Thoracic aorta (tissue), 2 donors: Measurements from ENCODE around the gene SAXO2. TPM values are rescaled to one million over a fixed set of nuclear protein-coding genes. Genes with fewer than 3 reads are reported as not detected.
"Not testable (repeated sequence)": the region's sequence is repeated elsewhere in the genome, so short reads cannot be mapped to it uniquely, and the experiment has no call there.

Source experiments
- ATAC-seq: fragments of 150-250 bp; one replicate; pipeline ENCODE4 v1.8.0; 2017; ENCODE audit warnings: low read depth; ENCODE audit not compliant: insufficient number of reproducible peaks, low FRiP score
- DNase-seq: peaks from one replicate; pipeline ENCODE4 v3.0.0-alpha.2; 2020; ENCODE audit warnings: low spot score
- H3K27ac ChIP-seq, 2 donors: fragments of 200-600 bp; sonication (generic); 1 replicate in 1 of 2; 2 replicates in 1 of 2; pipeline ENCODE4 v1.5.1; 2016; ENCODE audit warnings: mild to moderate bottlenecking in 2 of 2, moderate library complexity in 2 of 2
- H3K27me3 ChIP-seq: fragments of 200-600 bp; sonication (generic); replicated peaks from 2 replicates; pipeline ENCODE4 v1.6.0; 2016; ENCODE audit warnings: mild to moderate bottlenecking; ENCODE audit not compliant: insufficient read depth
- H3K36me3 ChIP-seq: fragments of 200-600 bp; sonication (generic); one replicate; pipeline ENCODE4 v1.5.1; 2016
- H3K4me1 ChIP-seq, 2 donors: fragments of 200-600 bp; sonication (generic); 1 replicate in 1 of 2; 2 replicates in 1 of 2; pipeline versions ENCODE4 v1.5.1 to v1.6.0; 2016; ENCODE audit warnings: low read depth in 2 of 2, mild to moderate bottlenecking in 1 of 2; ENCODE audit not compliant: control insufficient read depth in 1 of 2
- H3K4me3 ChIP-seq: fragments of 200-600 bp; sonication (generic); 2 replicates; pipeline ENCODE4 v1.5.1; 2016; ENCODE audit warnings: mild to moderate bottlenecking
- H3K9me3 ChIP-seq: fragments of 200-600 bp; sonication (generic); 2 replicates; pipeline ENCODE4 v1.5.1; 2016
- CTCF ChIP-seq: fragments of 200-600 bp; sonication (generic); IDR thresholded peaks from one replicate; pipeline ENCODE4 v1.5.1; 2019; ENCODE audit warnings: antibody characterized with exemption
- total RNA-seq, 2 donors: library from RNA; depleted of rRNA; stranded (reverse); fragments of >200 nt; gene quantifications; one replicate each; pipeline versions ENCODE4 v1.1.0 to v1.2.3, GENCODE V29; 2016

Gene SAXO2
- total RNA-seq, 2 donors from 2014 or later, result not detected

- no peaks in the 10 kb centered on the region for H3K36me3 ChIP-seq
- no peak overlapping the region for H3K4me3 ChIP-seq
- H3K27ac ChIP-seq, result no peak overlapping the region
- no peaks in the 10 kb centered on the region for H3K9me3 ChIP-seq
- H3K4me1 ChIP-seq, result no peaks in the 10 kb centered on the region
- DNase-seq, result no peak
- ATAC-seq, result no peak
- TF ChIP-seq CTCF, result no peak
- H3K27me3 ChIP-seq, result no peaks in the 10 kb centered on the region
Observed at GRCh38 chr15:82292271-82292670, 29.7 kb downstream of the SAXO2 start.

GRCh38 chr15:82294061-82294690 lies 31.6 kb downstream of the SAXO2 start:
- TF ChIP-seq CTCF, result no peak

GRCh38 chr15:82297546-82297945 lies 34.9 kb downstream of the SAXO2 start:
- Histone ChIP-seq H3K4me1 (no peaks in the 10 kb centered on the region), H3K36me3 (no peaks in the 10 kb centered on the region), H3K9me3 (no peaks in the 10 kb centered on the region), H3K27ac (no peak overlapping the region), H3K4me3 (no peak overlapping the region), H3K27me3 (no peaks in the 10 kb centered on the region)
- ATAC-seq, result no peak
- no peak for TF ChIP-seq CTCF
- no peak for DNase-seq

More at GRCh38 chr15:82294061-82294690, 31.6 kb downstream of the SAXO2 start:
- DNase-seq (no peak), ATAC-seq (no peak)
- H3K4me1 ChIP-seq, result no peaks in the 10 kb centered on the region
- no peaks in the 10 kb centered on the region for H3K9me3 ChIP-seq
- no peaks in the 10 kb centered on the region for H3K36me3 ChIP-seq
- no peaks in the 10 kb centered on the region for H3K27me3 ChIP-seq
- H3K4me3 ChIP-seq, result no peak overlapping the region
- H3K27ac ChIP-seq, result no peak overlapping the region

GRCh38 chr15:82298032-82298431 lies 35.4 kb downstream of the SAXO2 start:
- no peak overlapping the region for H3K4me3 ChIP-seq
- H3K9me3 ChIP-seq, result no peaks in the 10 kb centered on the region
- ATAC-seq (no peak), DNase-seq (no peak)
- TF ChIP-seq CTCF, result no peak
- H3K27ac ChIP-seq, result no peak overlapping the region
- no peaks in the 10 kb centered on the region for H3K36me3 ChIP-seq
- no peaks in the 10 kb centered on the region for H3K27me3 ChIP-seq
- no peaks in the 10 kb centered on the region for H3K4me1 ChIP-seq

- H3K4me3 ChIP-seq, result no peak overlapping the region
- no peak for DNase-seq
- no peaks in the 10 kb centered on the region for H3K36me3 ChIP-seq
- TF ChIP-seq CTCF, result no peak
- no peak for ATAC-seq
- no peak overlapping the region for H3K27ac ChIP-seq
- H3K9me3 ChIP-seq, result no peaks in the 10 kb centered on the region
- H3K4me1 ChIP-seq, result no peaks in the 10 kb centered on the region
- no peaks in the 10 kb centered on the region for H3K27me3 ChIP-seq
Observed at GRCh38 chr15:82298520-82298919, 35.9 kb downstream of the SAXO2 start.

- H3K27me3 ChIP-seq, DNase-seq: not testable (repeated sequence)
Observed at GRCh38 chr15:82299511-82299914, 36.9 kb downstream of the SAXO2 start.

GRCh38 chr15:82300326-82300725 lies 37.7 kb downstream of the SAXO2 start:
- not testable (repeated sequence) for H3K27me3 ChIP-seq, H3K9me3 ChIP-seq, DNase-seq, H3K27ac ChIP-seq, ATAC-seq, H3K4me1 ChIP-seq, H3K4me3 ChIP-seq, H3K36me3 ChIP-seq

More at GRCh38 chr15:82299511-82299914, 36.9 kb downstream of the SAXO2 start:
- H3K9me3 ChIP-seq, H3K4me1 ChIP-seq, H3K36me3 ChIP-seq, H3K4me3 ChIP-seq, H3K27ac ChIP-seq, ATAC-seq: not testable (repeated sequence)
